WERI-Rb-1 (cell line): ENCODE results near the gene KCNN2.

ENCODE experiments used
- DNase-seq: peaks from one replicate; pipeline ENCODE4 v3.0.0-alpha.2; 2020
- H3K27ac ChIP-seq: fragments of 250-450 bp; sonication (Bioruptor Pico); 2 replicates; pipeline ENCODE4 v1.5.1; 2020; ENCODE audit warnings: mild to moderate bottlenecking, moderate library complexity
- H3K27me3 ChIP-seq: fragments of 250-450 bp; sonication (Bioruptor Pico); 2 replicates; pipeline ENCODE4 v1.5.1; 2021; ENCODE audit warnings: mild to moderate bottlenecking, low read depth, moderate library complexity; ENCODE audit not compliant: insufficient read depth, severe bottlenecking
- H3K36me3 ChIP-seq: fragments of 250-450 bp; sonication (Bioruptor Pico); 2 replicates; pipeline ENCODE4 v1.5.1; 2020; ENCODE audit warnings: mild to moderate bottlenecking, moderate library complexity
- H3K4me3 ChIP-seq: 2 replicates; pipeline ENCODE4 v1.5.1; 2011; ENCODE audit warnings: low read depth, mild to moderate bottlenecking, control low read depth, low read length
- H3K9me3 ChIP-seq: fragments of 250-450 bp; sonication (Bioruptor Pico); 2 replicates; pipeline ENCODE4 v1.5.1; 2021; ENCODE audit warnings: mild to moderate bottlenecking, moderate library complexity; ENCODE audit not compliant: severe bottlenecking
- TF ChIP-seq, protein P1 (sequence below): IDR thresholded peaks from 2 replicates; pipeline ENCODE4 v1.5.1; 2011; ENCODE audit warnings: low read depth, mild to moderate bottlenecking, control low read depth, inconsistent platforms, low read length

KCNN2 gene

GRCh38 chr5:114438471-114438870, 76.6 kb downstream of the KCNN2 start:
- DNase-seq, result no peak
- H3K9me3 ChIP-seq, result no peaks in the 10 kb centered on the region
- no peak overlapping the region for H3K4me3 ChIP-seq
- H3K36me3 ChIP-seq, result no peaks in the 10 kb centered on the region
- H3K27me3 ChIP-seq, result peaks cover 9% of the 10 kb centered on the region
- TF ChIP-seq, protein P1, sequence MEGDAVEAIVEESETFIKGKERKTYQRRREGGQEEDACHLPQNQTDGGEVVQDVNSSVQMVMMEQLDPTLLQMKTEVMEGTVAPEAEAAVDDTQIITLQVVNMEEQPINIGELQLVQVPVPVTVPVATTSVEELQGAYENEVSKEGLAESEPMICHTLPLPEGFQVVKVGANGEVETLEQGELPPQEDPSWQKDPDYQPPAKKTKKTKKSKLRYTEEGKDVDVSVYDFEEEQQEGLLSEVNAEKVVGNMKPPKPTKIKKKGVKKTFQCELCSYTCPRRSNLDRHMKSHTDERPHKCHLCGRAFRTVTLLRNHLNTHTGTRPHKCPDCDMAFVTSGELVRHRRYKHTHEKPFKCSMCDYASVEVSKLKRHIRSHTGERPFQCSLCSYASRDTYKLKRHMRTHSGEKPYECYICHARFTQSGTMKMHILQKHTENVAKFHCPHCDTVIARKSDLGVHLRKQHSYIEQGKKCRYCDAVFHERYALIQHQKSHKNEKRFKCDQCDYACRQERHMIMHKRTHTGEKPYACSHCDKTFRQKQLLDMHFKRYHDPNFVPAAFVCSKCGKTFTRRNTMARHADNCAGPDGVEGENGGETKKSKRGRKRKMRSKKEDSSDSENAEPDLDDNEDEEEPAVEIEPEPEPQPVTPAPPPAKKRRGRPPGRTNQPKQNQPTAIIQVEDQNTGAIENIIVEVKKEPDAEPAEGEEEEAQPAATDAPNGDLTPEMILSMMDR, result no peak
- H3K27ac ChIP-seq, result no peak overlapping the region

- Histone ChIP-seq H3K27me3 (peaks cover 21% of the 10 kb centered on the region), H3K4me3 (no peak overlapping the region), H3K36me3 (no peaks in the 10 kb centered on the region), H3K9me3 (no peaks in the 10 kb centered on the region), H3K27ac (no peak overlapping the region)
- TF ChIP-seq, protein P1, result 0 out of 2 replicates have a peak, but pooled peaks have one; percentile 19
- no peak for DNase-seq
Observed at GRCh38 chr5:114447084-114447773, 85.4 kb downstream of the KCNN2 start.

DNA sequence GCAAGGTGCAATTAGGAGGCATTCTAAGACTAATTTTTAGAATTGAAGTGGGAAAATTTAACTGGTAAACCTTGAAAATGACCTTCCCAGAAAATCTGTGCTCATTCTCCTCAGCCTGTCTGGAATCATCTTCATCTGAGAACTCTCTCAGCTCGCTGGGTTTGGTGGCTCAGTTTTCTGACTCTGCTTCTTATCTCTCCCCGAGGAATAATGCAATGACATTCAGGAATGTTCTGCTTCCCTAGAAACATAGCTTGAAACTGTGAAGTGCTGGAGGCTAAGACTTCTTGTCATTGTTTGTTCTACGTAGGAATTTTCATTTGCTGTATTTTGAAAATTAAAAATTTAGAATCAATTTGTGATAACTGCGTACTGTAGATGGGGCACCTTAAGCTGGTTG, 86.6 kb downstream of the KCNN2 start:
- H3K27ac ChIP-seq, result no peak overlapping the region
- TF ChIP-seq, protein P1, result no peak
- DNase-seq, result no peak
- no peaks in the 10 kb centered on the region for H3K9me3 ChIP-seq
- H3K4me3 ChIP-seq, result no peak overlapping the region
- peaks cover 19% of the 10 kb centered on the region for H3K27me3 ChIP-seq
- no peaks in the 10 kb centered on the region for H3K36me3 ChIP-seq

DNA sequence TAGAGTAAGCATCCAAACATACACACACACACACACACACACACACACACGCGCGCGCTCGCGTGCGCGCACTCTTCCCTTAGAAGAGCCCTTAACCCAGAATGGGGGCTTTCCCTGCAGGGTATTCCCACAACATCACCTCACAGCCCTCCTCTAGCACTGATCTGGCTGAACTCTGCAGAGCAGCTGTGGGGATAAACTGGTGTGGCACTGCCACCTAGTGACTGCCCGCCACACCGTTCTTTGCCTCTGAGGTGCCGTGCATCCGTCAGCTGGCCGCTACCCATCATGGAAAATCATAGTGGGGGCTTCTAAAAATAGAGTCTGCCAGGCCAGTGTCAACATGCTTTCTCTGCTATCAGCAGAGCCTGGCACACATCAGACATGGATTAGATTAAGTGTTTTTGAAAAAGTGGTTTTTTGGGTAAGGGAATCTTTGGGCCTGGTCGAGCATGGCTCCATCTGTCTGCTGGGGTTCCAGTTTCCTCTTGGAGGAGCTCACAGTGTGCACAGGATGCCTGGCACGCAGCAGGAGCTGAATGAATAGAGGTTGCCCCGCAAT, 88.1 kb downstream of the KCNN2 start:
- Histone ChIP-seq H3K27me3 (peaks cover 21% of the 10 kb centered on the region), H3K4me3 (no peak overlapping the region), H3K9me3 (no peaks in the 10 kb centered on the region), H3K36me3 (no peaks in the 10 kb centered on the region), H3K27ac (no peak overlapping the region)
- TF ChIP-seq, protein P1, result peak; percentile 87
- peak; percentile 66 for DNase-seq

DNA sequence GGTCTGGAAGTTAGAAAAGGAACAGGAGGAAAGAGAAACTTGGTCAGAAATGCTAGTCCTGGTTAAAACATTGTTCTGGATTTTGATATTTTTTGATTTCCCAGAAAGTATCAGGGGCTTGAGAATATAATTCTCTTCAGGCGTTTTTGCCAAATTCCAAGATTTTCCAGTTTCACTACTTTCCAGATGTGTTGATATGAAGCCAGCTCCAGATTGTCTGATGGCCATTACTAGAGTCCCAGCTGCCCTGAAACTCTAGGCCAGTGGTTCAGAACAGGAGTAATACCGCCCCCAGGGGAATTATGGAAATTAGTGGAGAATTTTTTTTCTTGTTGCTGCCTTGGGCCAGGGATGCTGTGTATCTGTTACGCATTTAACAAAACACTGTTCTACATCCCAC, 88.6 kb downstream of the KCNN2 start:
- Histone ChIP-seq H3K9me3 (no peaks in the 10 kb centered on the region), H3K4me3 (no peak overlapping the region), H3K27ac (no peak overlapping the region), H3K36me3 (no peaks in the 10 kb centered on the region), H3K27me3 (peaks cover 21% of the 10 kb centered on the region)
- TF ChIP-seq, protein P1, result no peak
- DNase-seq, result no peak
